GM13977 (cell line): Measurements from ENCODE around the gene MED10.

Experiments used
- DNase-seq: peaks from one replicate; pipeline ENCODE4 v3.0.0; 2012; ENCODE audit warnings: low spot score
- in situ Hi-C: fragments of 300-500 bp; cut with MboI; formaldehyde crosslinking; loops from one replicate; pipeline ENCODE4 v1.12.0; 2022; ENCODE audit warnings: low sequenced_read_pairs, low pct_unique_long_range_greater_than_20kb, mixed read lengths, inconsistent platforms; ENCODE audit not compliant: unreplicated experiment
- TF ChIP-seq, protein P1 (sequence below): IDR thresholded peaks from 2 replicates; pipeline ENCODE4 v1.5.1; 2012; ENCODE audit warnings: mild to moderate bottlenecking, control low read depth; ENCODE audit not compliant: insufficient read depth; ENCODE audit errors: extremely low read depth, missing control alignments

Gene MED10

DNA sequence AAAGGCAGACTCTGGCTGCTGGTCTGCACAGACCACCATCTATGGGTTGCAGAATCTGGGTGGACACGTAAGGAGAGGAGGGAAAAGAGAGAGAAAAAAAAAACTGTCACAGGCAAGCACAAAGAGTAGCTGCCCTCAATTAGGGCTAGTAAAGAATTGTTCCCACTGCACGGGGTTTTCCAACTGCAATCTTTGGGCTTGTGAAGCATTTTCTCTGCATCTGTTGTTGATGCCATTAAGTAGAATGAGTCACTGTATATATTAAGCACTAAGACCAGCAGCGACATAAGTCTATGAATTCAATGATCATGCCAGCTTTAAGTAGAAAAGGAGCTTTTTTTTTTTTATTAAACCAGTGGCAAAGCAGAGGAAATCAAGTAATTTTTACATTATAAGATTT is 40.2 kb downstream of the MED10 start:
- TF ChIP-seq, protein P1, sequence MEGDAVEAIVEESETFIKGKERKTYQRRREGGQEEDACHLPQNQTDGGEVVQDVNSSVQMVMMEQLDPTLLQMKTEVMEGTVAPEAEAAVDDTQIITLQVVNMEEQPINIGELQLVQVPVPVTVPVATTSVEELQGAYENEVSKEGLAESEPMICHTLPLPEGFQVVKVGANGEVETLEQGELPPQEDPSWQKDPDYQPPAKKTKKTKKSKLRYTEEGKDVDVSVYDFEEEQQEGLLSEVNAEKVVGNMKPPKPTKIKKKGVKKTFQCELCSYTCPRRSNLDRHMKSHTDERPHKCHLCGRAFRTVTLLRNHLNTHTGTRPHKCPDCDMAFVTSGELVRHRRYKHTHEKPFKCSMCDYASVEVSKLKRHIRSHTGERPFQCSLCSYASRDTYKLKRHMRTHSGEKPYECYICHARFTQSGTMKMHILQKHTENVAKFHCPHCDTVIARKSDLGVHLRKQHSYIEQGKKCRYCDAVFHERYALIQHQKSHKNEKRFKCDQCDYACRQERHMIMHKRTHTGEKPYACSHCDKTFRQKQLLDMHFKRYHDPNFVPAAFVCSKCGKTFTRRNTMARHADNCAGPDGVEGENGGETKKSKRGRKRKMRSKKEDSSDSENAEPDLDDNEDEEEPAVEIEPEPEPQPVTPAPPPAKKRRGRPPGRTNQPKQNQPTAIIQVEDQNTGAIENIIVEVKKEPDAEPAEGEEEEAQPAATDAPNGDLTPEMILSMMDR: no peak
- in situ Hi-C loops: no loop called here
- DNase-seq: no peak

DNA sequence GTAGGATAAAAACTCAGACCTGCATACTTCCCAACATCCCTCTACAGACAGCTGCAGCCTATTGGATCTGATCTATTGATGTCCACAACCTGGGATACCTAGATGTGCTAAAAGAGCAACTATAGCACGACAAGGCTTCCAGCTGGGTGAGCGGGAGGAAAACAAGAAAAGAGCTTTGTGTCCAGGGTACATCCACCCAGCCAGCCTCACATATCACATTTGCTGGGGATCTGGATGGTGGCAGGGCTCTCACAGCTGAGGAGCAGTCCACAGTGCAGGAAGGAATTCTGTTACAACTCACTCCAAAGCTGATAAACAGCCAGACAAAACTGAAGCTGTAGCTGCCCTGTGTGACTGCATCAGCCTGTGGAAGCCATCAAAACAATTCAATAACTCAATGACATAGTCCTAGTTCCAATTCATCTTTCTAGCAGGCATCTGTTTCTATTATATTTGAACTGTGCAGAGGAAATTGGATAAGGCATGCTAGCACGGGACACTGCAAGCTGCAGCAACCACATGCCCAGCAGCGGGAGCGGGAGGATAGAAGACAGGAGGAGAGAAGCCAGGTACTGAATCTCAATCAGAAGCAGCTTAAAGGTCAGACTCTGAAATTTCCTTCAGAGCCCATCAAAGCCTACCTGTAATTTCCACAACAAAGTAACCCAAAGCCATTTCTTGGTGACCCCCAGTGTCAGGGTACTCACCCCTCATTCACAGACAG is 45.0 kb downstream of the MED10 start:
- no peak for DNase-seq
- in situ Hi-C loops: no loop called here
- TF ChIP-seq, protein P1: no peak

DNA sequence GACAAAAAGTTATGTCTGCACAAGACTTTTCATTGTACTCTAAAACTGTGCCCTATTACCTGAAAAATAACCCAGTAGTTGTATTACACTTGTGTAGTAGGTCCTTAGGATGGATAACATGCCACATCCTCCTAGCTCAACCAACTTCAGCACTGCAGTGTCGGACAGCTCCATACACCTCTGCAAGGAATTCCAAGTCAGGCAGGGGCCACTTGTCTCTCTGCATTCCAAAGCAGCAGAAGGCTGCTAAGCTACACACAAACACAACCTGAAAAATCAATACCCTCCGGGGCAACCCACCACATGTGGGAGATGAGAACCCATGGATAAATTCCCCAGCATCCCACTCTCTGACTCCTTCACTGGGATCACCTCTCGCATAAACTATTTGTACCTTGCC is 50.2 kb downstream of the MED10 start:
- no peak for DNase-seq
- TF ChIP-seq, protein P1: no peak
- in situ Hi-C loops: no loop called here

DNA sequence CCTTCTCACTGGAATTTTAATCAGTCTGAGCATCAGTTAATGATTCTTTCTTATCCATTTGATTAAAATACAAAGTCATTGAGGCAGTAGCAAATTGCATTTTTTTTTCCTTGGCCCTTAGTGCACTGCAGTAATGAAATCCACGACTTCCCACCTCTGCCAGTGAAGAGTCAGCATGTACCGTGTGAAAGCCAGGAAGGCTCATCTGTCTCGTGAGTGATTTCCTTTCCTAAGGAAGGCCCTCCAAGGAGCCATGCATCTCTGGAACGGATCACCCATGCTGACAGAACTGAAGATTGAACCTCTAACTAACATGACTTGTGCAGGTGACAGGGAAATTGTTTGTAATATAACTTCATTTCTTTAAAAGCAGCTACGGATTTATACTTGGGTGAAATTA is 51.6 kb downstream of the MED10 start:
- in situ Hi-C loops: no loop called here
- TF ChIP-seq, protein P1: no peak
- DNase-seq: no peak

DNA sequence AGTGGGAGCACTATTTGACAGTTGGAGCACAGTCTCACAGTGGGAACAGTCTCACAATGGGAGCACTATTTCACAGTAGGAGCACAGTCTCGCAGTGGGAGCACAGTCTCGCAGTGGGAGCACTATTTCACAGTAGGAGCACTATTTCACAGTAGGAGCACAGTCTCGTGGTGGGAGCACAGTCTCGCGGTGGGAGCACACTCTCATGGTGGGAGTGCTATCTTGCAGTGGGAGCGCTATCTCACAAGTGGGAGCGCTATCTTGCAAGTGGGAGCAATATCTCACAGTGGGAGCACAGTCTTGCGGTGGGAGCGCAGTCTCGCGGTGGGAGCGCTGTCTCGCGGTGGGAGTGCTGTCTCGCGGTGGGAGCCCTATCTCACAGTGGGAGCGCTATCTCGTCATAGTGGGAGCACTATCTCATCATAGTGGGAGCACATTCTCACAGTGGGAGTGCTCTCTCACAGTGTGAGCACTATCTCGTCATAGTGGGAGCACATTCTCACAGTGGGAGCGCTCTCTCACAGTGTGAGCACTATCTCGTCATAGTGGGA is 56.1 kb downstream of the MED10 start:
- TF ChIP-seq, protein P1: no peak
- no peak for DNase-seq
- in situ Hi-C loops: no loop called here
